Measurements from ENCODE around the gene TLE4. TPM values are rescaled to one million over a fixed set of nuclear protein-coding genes. Genes with fewer than 3 reads are reported as not detected.
A peak's percentile ranks its signal among the peaks of the same experiment; 100 is the strongest.

TLE4 gene
- polyA plus RNA-seq, 3 donors = 21.0 to 107 (median 21.7) TPM

DNA sequence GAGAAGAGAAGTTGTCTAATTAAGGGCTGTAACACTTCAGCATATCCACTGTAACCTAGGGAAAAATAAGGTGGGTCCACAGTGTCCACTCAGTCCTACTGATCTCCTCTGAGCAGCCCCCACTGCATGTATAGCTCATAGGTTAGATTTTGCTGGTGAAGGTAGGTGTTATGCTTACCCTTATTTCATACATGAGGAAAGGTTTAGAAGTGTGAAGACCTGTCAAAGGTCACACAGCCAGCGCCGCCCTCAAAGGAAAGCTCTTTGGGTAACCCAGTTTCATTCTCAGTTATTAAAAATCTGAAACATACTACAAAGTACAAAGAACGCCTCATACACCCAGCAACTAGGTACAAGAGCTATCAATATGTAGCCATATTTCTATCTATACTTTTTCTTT lies 87.2 kb downstream of the TLE4 start:
- no peak overlapping the region for H2AFZ ChIP-seq (ENCODE audit: insufficient read depth, low read depth, low read length, poor library complexity, severe bottlenecking)
- H3K79me2 ChIP-seq (ENCODE audit: insufficient read depth, low read length) = peaks cover 40% of the 10 kb centered on the region
- H3K9ac ChIP-seq (ENCODE audit: insufficient read depth, low read length, poor library complexity, severe bottlenecking) = no peak overlapping the region
- no peaks in the 10 kb centered on the region for H3K9me3 ChIP-seq (replicated peaks in 1 of 2; ENCODE audit: control insufficient read depth in 1 of 2, insufficient read depth in 1 of 2, low read length in 2 of 2)
- no peaks in the 10 kb centered on the region for H3K27me3 ChIP-seq (ENCODE audit: control insufficient read depth in 2 of 2, insufficient read depth in 2 of 2, low read length in 2 of 2)
- H3K4me1 ChIP-seq (ENCODE audit: control insufficient read depth in 1 of 2, insufficient read depth in 2 of 2, low read length in 2 of 2) = peaks cover under 1 to 3% of the 10 kb centered on the region in 2 donors
- peaks cover 48 to 66% of the 10 kb centered on the region in 2 donors for H3K36me3 ChIP-seq (replicated peaks in 1 of 2; ENCODE audit: control insufficient read depth in 1 of 2, insufficient read depth in 2 of 2, low read length in 2 of 2)
- WGBS (ENCODE audit: insufficient coverage) = no CpG with 5 or more reads among the region's 3 CpGs
- H3K4me3 ChIP-seq (replicated peaks in 1 of 3; ENCODE audit: low read depth in 2 of 3, low read length in 3 of 3) = no peak overlapping the region
- no peak overlapping the region for H3K27ac ChIP-seq (ENCODE audit: low read depth in 1 of 2, low read length in 2 of 2)
- Mint-ChIP-seq H3K4me1 (peaks cover 19% of the 10 kb centered on the region), H3K36me3 (peaks cover 58 to 63% of the 10 kb centered on the region in 2 donors), H3K9me3 (no peaks in the 10 kb centered on the region), H3K27me3 (ENCODE audit: low read depth in 3 of 3) (no peaks in the 10 kb centered on the region), H3K27ac (peak overlapping the region in 1 of 7 donors; percentile 20), H3K4me3 (no peak overlapping the region)
- H4K20me1 ChIP-seq (ENCODE audit: insufficient read depth, low read length) = peaks cover 73% of the 10 kb centered on the region
- intact Hi-C loops (cut with micrococcal nuclease) = no loop called here
- TF ChIP-seq, protein P1, sequence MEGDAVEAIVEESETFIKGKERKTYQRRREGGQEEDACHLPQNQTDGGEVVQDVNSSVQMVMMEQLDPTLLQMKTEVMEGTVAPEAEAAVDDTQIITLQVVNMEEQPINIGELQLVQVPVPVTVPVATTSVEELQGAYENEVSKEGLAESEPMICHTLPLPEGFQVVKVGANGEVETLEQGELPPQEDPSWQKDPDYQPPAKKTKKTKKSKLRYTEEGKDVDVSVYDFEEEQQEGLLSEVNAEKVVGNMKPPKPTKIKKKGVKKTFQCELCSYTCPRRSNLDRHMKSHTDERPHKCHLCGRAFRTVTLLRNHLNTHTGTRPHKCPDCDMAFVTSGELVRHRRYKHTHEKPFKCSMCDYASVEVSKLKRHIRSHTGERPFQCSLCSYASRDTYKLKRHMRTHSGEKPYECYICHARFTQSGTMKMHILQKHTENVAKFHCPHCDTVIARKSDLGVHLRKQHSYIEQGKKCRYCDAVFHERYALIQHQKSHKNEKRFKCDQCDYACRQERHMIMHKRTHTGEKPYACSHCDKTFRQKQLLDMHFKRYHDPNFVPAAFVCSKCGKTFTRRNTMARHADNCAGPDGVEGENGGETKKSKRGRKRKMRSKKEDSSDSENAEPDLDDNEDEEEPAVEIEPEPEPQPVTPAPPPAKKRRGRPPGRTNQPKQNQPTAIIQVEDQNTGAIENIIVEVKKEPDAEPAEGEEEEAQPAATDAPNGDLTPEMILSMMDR (IDR thresholded peaks at IDR 0.05) = no peak
- H3K4me2 ChIP-seq (replicated peaks; ENCODE audit: extremely low read depth, low read length, poor library complexity, severe bottlenecking) = no peak overlapping the region
- no peak for DNase-seq

DNA sequence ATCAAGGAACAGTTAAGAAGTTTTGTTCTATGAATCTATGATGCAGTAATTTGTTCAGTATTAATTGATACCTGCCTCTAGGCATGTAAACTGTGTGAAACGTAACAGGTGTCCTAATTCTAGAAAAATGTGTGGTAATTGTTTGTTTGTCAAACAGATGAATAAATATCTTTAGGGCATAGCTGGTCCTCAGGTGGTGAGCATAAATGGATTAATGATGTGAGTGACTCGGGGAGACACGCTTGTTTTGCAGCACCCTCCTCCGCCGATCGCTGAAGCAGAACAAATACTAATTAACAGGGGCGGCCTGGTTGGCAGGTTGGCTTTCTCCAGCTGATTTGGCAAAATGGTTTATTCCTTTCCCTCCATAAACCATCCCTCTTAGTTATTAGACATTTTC lies 88.8 kb downstream of the TLE4 start:
- Histone ChIP-seq H4K20me1 (ENCODE audit: insufficient read depth, low read length) (peaks cover 87% of the 10 kb centered on the region), H3K36me3 (replicated peaks in 1 of 2; ENCODE audit: control insufficient read depth in 1 of 2, insufficient read depth in 2 of 2, low read length in 2 of 2) (peaks cover 33 to 49% of the 10 kb centered on the region in 2 donors), H3K27me3 (ENCODE audit: control insufficient read depth in 2 of 2, insufficient read depth in 2 of 2, low read length in 2 of 2) (no peaks in the 10 kb centered on the region), H3K4me1 (ENCODE audit: control insufficient read depth in 1 of 2, insufficient read depth in 2 of 2, low read length in 2 of 2) (peaks cover 8 to 12% of the 10 kb centered on the region in 2 donors), H3K27ac (ENCODE audit: low read depth in 1 of 2, low read length in 2 of 2) (no peak overlapping the region), H3K4me3 (replicated peaks in 1 of 3; ENCODE audit: low read depth in 2 of 3, low read length in 3 of 3) (no peak overlapping the region), H3K4me2 (replicated peaks; ENCODE audit: extremely low read depth, low read length, poor library complexity, severe bottlenecking) (no peak overlapping the region), H3K9ac (ENCODE audit: insufficient read depth, low read length, poor library complexity, severe bottlenecking) (no peak overlapping the region), H2AFZ (ENCODE audit: insufficient read depth, low read depth, low read length, poor library complexity, severe bottlenecking) (no peak overlapping the region), H3K79me2 (ENCODE audit: insufficient read depth, low read length) (peaks cover 52% of the 10 kb centered on the region), H3K9me3 (replicated peaks in 1 of 2; ENCODE audit: control insufficient read depth in 1 of 2, insufficient read depth in 1 of 2, low read length in 2 of 2) (no peaks in the 10 kb centered on the region)
- no CpG with 5 or more reads among the region's 7 CpGs for WGBS (ENCODE audit: insufficient coverage)
- Mint-ChIP-seq H3K27ac (no peak overlapping the region), H3K36me3 (peaks cover 57 to 59% of the 10 kb centered on the region in 2 donors), H3K9me3 (no peaks in the 10 kb centered on the region), H3K4me3 (no peak overlapping the region), H3K4me1 (peaks cover 27% of the 10 kb centered on the region), H3K27me3 (ENCODE audit: low read depth in 3 of 3) (no peaks in the 10 kb centered on the region)
- intact Hi-C loops (cut with micrococcal nuclease) = no loop called here
- TF ChIP-seq, protein P1 (IDR thresholded peaks at IDR 0.05) = no peak
- DNase-seq = no peak

Data from CD14-positive monocyte (primary cell).